Nephron (organoid): ENCODE data around the gene PTPN11.

ENCODE experiments used
- H3K27ac Mint-ChIP-seq, 3 experiments: 2 replicates each; pipeline ENCODE4 v1.8.0; 2020; ENCODE audit warnings: mixed read lengths in 3 of 3, mild to moderate bottlenecking in 2 of 3, moderate library complexity in 1 of 3
- H3K27me3 Mint-ChIP-seq: 2 replicates; pipeline ENCODE4 v1.8.0; 2021; ENCODE audit warnings: low read depth, mild to moderate bottlenecking, moderate library complexity, mixed read lengths
- H3K36me3 Mint-ChIP-seq: 2 replicates; pipeline ENCODE4 v1.8.0; 2020; ENCODE audit warnings: low read depth, mixed read lengths
- H3K4me1 Mint-ChIP-seq: 2 replicates; pipeline ENCODE4 v1.8.0; 2020; ENCODE audit warnings: mixed read lengths
- H3K4me3 Mint-ChIP-seq, 3 experiments: 2 replicates each; pipeline ENCODE4 v1.8.0; 2020; ENCODE audit warnings: mild to moderate bottlenecking in 3 of 3, mixed read lengths in 3 of 3, moderate library complexity in 2 of 3
- H3K9me3 Mint-ChIP-seq: 2 replicates; pipeline ENCODE4 v1.8.0; 2020; ENCODE audit warnings: mixed read lengths
- CTCF ChIP-seq, 3 experiments: fragments of 200-600 bp; sonication (generic); IDR thresholded peaks; one replicate each; pipeline ENCODE4 v1.5.0; 2021; ENCODE audit warnings: antibody characterized with exemption in 3 of 3; ENCODE audit not compliant: unreplicated experiment in 3 of 3

The PTPN11 gene

GRCh38 chr12:112482733-112483132 lies 64.0 kb downstream of the PTPN11 start:
- Mint-ChIP-seq H3K4me1 (no peaks in the 10 kb centered on the region), H3K27ac (no peak overlapping the region), H3K4me3 (no peak overlapping the region), H3K9me3 (peaks cover 12% of the 10 kb centered on the region), H3K36me3 (peaks cover 89% of the 10 kb centered on the region), H3K27me3 (no peaks in the 10 kb centered on the region)
- no peak for TF ChIP-seq CTCF (IDR thresholded peaks at IDR 0.05; ENCODE audit: unreplicated experiment in 3 of 3)

- Mint-ChIP-seq H3K4me3 (no peak overlapping the region), H3K27ac (no peak overlapping the region), H3K9me3 (no peaks in the 10 kb centered on the region), H3K27me3 (no peaks in the 10 kb centered on the region), H3K36me3 (peaks cover 79% of the 10 kb centered on the region), H3K4me1 (no peaks in the 10 kb centered on the region)
- TF ChIP-seq CTCF (IDR thresholded peaks at IDR 0.05; ENCODE audit: unreplicated experiment in 3 of 3): no peak
Measured at GRCh38 chr12:112486361-112486760, 67.6 kb downstream of the PTPN11 start.

- no peak for TF ChIP-seq CTCF (IDR thresholded peaks at IDR 0.05; ENCODE audit: unreplicated experiment in 3 of 3)
- Mint-ChIP-seq H3K36me3 (peaks cover 80% of the 10 kb centered on the region), H3K9me3 (no peaks in the 10 kb centered on the region), H3K27ac (no peak overlapping the region), H3K4me1 (no peaks in the 10 kb centered on the region), H3K4me3 (no peak overlapping the region), H3K27me3 (no peaks in the 10 kb centered on the region)
Measured at GRCh38 chr12:112488257-112488876, 69.6 kb downstream of the PTPN11 start.

- Mint-ChIP-seq H3K36me3 (peaks cover 79% of the 10 kb centered on the region), H3K27me3 (no peaks in the 10 kb centered on the region)
Measured at GRCh38 chr12:112489456-112489855, 70.7 kb downstream of the PTPN11 start.

GRCh38 chr12:112496496-112496895 lies 77.7 kb downstream of the PTPN11 start:
- Mint-ChIP-seq H3K36me3 (peaks cover 67% of the 10 kb centered on the region), H3K4me1 (no peaks in the 10 kb centered on the region), H3K9me3 (no peaks in the 10 kb centered on the region), H3K27ac (no peak overlapping the region), H3K27me3 (no peaks in the 10 kb centered on the region), H3K4me3 (no peak overlapping the region)
- TF ChIP-seq CTCF (IDR thresholded peaks at IDR 0.05; ENCODE audit: unreplicated experiment in 3 of 3): no peak

More at GRCh38 chr12:112489456-112489855, 70.7 kb downstream of the PTPN11 start:
- TF ChIP-seq CTCF (IDR thresholded peaks at IDR 0.05; ENCODE audit: unreplicated experiment in 3 of 3): no peak
- Mint-ChIP-seq H3K4me1 (no peaks in the 10 kb centered on the region), H3K4me3 (no peak overlapping the region), H3K9me3 (no peaks in the 10 kb centered on the region), H3K27ac (no peak overlapping the region)

- no peaks in the 10 kb centered on the region for H3K27me3 Mint-ChIP-seq
- H3K4me1 Mint-ChIP-seq: no peaks in the 10 kb centered on the region
- no peak overlapping the region for H3K27ac Mint-ChIP-seq
- H3K4me3 Mint-ChIP-seq: no peak overlapping the region
- H3K36me3 Mint-ChIP-seq: peaks cover 65% of the 10 kb centered on the region
- no peaks in the 10 kb centered on the region for H3K9me3 Mint-ChIP-seq
- TF ChIP-seq CTCF (IDR thresholded peaks at IDR 0.05; ENCODE audit: unreplicated experiment in 3 of 3): no peak
Measured at GRCh38 chr12:112498580-112498979, 79.8 kb downstream of the PTPN11 start.
